HG03575 (cell line): Measurements from ENCODE around the gene ONECUT1.

Source experiments
- ATAC-seq: cut with Tn5 transposase; IDR thresholded peaks from one replicate; pipeline ENCODE4 v1.9.1; 2021; ENCODE audit not compliant: unreplicated experiment, insufficient number of reproducible peaks, low FRiP score; ENCODE audit errors: extremely low read depth

The ONECUT1 gene

GRCh38 chr15:52798529-52799101 lies 8.5 kb upstream of the ONECUT1 start:
- no peak for ATAC-seq

GRCh38 chr15:52797625-52798501 lies 7.7 kb upstream of the ONECUT1 start:
- ATAC-seq: no peak

GRCh38 chr15:52796753-52797520 lies 6.8 kb upstream of the ONECUT1 start:
- ATAC-seq: no peak

GRCh38 chr15:52796228-52796521 lies 6.0 kb upstream of the ONECUT1 start:
- ATAC-seq: no peak

DNA sequence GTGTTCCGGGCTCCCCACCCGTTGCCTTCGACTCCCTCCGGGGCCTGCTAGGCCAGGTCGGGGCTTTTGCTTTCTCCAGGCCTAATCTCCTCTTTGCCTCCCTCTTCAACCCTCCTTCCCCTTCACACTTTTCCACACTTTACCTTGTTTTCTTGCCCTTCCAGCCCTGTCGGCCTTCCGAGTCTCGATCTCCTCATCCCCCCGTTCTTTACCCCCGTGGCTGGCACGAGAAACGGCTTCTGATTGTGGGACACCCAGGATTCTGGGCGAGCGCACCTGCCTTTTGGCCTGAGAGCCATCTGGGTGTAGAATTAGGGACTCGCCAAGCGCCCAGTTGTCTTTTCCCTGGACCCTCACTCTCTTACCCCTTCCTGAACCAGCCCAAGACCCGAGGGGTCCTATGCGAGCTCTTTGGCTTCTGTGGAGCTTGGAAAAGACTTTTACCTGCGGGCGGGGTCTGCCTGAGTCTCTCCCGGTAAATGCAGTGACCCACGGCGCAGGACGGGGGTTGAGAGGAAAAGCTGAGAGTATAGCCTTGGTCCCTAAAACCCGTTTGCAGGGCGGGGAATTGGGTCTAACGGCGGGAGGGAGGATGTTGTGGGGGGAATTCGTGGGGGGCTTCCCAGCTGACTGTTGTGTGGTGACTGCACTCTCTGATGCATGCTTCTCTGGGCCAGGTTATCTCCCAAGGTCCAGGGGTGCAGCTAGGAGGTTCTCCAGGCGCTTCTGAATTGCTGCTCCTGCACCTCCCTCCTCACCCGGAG lies 5.5 kb upstream of the ONECUT1 start:
- ATAC-seq: no peak

DNA sequence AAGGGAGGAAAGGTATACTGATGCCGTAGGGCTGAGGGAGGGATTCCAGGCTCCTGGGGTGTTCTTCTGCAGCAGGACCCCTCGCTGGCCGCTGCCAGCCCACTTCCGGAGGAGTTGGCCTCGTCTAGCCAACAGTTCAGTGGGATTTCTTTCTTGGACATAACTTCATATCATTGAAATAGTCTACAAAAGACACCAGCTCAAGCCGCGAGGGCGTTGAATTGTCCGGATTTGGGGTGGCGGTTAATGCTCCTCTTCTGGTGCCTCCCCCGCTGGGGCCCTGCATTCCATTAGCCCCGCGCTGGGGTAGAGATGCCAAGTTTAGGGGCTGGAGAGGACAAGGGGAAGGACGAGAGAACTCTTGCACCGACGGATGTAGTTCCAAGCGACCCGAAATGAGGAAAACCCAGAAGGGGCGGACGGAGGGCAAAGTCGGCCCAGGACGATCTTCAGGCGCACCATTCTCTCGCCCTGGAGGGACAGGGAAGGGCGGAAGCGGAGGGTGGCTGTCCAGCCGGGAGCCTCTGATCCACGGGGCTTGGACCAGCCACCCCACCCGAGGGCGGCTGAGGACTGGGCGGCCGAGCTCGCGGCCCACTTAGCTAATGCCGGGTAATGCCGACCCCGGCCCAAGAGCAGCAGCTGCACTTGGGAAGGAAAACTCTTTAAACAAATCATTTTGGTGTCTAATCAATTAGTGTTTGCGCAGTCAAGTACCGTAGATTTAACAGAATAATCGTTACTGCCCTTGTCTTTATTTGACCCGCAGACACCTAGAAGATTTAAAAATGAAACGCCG lies 4.7 kb upstream of the ONECUT1 start:
- no peak for ATAC-seq

DNA sequence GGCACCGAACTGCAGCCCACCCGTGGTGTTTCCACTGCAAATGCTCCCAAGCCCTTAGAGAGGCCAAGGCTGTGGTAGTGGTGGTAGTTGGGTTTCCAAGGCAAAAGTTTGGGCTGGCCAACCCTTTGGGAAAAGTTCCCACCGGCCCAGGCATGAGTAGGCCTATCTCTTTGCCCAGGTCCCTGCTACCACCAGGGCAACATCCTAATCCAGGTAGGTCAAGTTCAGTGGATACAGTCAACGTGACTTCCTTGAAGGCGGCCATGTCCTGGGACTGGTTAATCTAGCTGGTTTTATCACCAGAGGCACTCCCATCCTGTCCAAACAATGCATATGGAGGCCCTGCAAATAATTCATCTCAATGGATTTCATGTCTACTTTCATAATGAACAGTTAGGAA lies 1.6 kb upstream of the ONECUT1 start:
- no peak for ATAC-seq

- ATAC-seq: no peak
Observed at GRCh38 chr15:52790941-52791751, 1.0 kb upstream of the ONECUT1 start.

GRCh38 chr15:52789601-52790168 lies 451 bp downstream of the ONECUT1 start:
- ATAC-seq: no peak

DNA sequence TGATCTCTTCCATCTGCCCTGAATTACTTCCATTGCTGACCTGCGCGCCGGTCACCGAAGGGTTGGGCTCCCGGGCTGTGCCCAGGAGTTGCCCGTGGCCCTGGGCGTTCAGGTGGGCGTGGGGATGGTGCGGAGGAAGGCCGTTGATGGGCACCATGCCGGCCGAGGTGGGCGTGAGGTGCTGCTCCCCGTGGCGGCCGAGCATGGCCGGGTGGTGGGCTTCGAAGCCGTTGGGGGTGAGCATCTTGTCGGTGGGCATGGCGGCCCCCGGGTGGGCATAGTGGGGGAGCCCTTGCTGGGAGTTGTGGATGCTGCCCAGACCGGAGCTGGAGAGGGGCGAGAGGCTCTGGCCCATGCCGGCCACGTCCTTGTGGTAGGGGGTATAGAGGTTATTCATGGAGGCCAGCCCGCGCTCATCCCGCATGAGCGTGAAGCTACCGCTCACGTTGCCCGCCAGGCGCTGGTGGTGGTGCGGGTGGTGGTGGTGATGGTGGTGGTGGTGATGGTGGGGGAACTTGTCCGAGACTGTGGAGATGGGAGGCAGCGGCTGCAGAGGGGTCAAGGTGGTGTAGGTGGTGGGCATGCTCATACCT lies 1.0 kb downstream of the ONECUT1 start:
- no peak for ATAC-seq

- no peak for ATAC-seq
Observed at GRCh38 chr15:52788099-52788986, 1.8 kb downstream of the ONECUT1 start.

DNA sequence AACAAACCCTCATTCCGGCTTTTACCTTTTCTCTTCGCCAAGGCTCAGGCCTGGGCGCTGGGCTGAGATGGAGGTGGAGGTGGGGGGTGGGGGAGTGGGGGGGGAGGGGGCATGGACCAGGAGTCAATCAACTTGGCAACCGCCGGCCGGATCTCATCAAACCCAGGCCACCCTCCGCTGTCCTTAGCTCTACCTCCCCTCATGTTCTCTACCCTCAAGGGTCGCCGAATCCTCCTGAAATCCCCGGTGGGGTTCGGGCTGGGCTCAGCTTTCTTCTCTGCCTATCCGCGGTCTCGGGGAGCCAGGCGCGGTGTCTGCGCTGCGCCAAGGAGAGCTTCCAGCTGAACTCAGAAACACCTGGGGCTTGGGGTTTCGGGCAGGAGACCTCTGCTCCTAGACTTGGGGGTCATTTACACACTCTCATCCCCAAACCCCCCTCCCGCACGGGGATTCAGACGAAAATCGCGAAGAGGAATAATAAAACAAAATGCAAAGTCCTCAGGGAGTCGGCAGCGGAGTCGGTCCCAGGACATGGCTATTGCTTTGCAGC lies 2.5 kb downstream of the ONECUT1 start:
- ATAC-seq: no peak

- no peak for ATAC-seq
Observed at GRCh38 chr15:52787123-52787503, 3.0 kb downstream of the ONECUT1 start.

- no peak for ATAC-seq
Observed at GRCh38 chr15:52786436-52787122, 3.6 kb downstream of the ONECUT1 start.

GRCh38 chr15:52785672-52786406 lies 4.3 kb downstream of the ONECUT1 start:
- no peak for ATAC-seq
